ENCODE measurements around the gene RPL27A. TPM values are rescaled to one million over a fixed set of nuclear protein-coding genes. Genes with fewer than 3 reads are reported as not detected.

The RPL27A gene
- 1,000 to 10,000 TPM in 2 of 3 donors, 100 to 1,000 TPM in 1; 907 to 1,119 (median 1,000) TPM for total RNA-seq

GRCh38 chr11:8682303-8683114, at the start of gene RPL27A, which contains the start of gene TRIM66:
Gene RPL27A, plus strand, starts transcription at chr11:8682792. Its CDS starts 22 bp downstream, at chr11:8682814.
Gene TRIM66, minus strand, starts transcription at chr11:8682665. Its CDS starts 10,391 bp downstream, at chr11:8672274.
- peaks cover 6 to 16% of the 10 kb centered on the region in 2 donors for H3K4me1 ChIP-seq
- H3K4me3 ChIP-seq: peak within 1 kb of the TSS; percentile 80 to 99 (median 91)
- H3K36me3 ChIP-seq: no peaks in the 10 kb centered on the region
- DNase-seq (ENCODE audit: low spot score in 2 of 2): peak; percentile 97 to 99
- intact Hi-C loops (cut with DNase I; ENCODE audit: low total_unique reads): no loop called here
- H3K27ac ChIP-seq: peak within 1 kb of the TSS; percentile 94 to 98
- no peaks in the 10 kb centered on the region for H3K27me3 ChIP-seq
- TF ChIP-seq POLR2A (IDR thresholded peaks at IDR 0.05): peak; percentile 99
- TF ChIP-seq POLR2AphosphoS5 (IDR thresholded peaks at IDR 0.05): peak; percentile 99 to 100 (median 99)
- peak; percentile 35 to 54 (median 44) for TF ChIP-seq CTCF (IDR thresholded peaks at IDR 0.05)
- no peaks in the 10 kb centered on the region for H3K9me3 ChIP-seq

- Histone ChIP-seq H3K27ac (no peak overlapping the region), H3K4me1 (no peaks in the 10 kb centered on the region), H3K36me3 (no peaks in the 10 kb centered on the region), H3K4me3 (no peak overlapping the region), H3K27me3 (no peaks in the 10 kb centered on the region), H3K9me3 (peaks cover 0 to 11% of the 10 kb centered on the region in 2 donors)
- DNase-seq (ENCODE audit: low spot score in 2 of 2): no peak
- TF ChIP-seq POLR2A (IDR thresholded peaks at IDR 0.05) (no peak), CTCF (IDR thresholded peaks at IDR 0.05) (no peak), POLR2AphosphoS5 (IDR thresholded peaks at IDR 0.05) (no peak)
- intact Hi-C loops (cut with DNase I; ENCODE audit: low total_unique reads): no loop called here
Observed at GRCh38 chr11:8634498-8634897, 48.1 kb upstream of the RPL27A start.

- DNase-seq (ENCODE audit: low spot score in 2 of 2): no peak
- intact Hi-C loops (cut with DNase I; ENCODE audit: low total_unique reads): no loop called here
- Histone ChIP-seq H3K4me3 (no peak overlapping the region), H3K27ac (no peak overlapping the region), H3K9me3 (peaks cover 0 to 11% of the 10 kb centered on the region in 2 donors), H3K4me1 (no peaks in the 10 kb centered on the region), H3K36me3 (no peaks in the 10 kb centered on the region), H3K27me3 (no peaks in the 10 kb centered on the region)
- TF ChIP-seq POLR2AphosphoS5 (IDR thresholded peaks at IDR 0.05) (no peak), CTCF (IDR thresholded peaks at IDR 0.05) (no peak)
Observed at GRCh38 chr11:8636127-8636526, 46.5 kb upstream of the RPL27A start.

GRCh38 chr11:8638300-8638699, 44.3 kb upstream of the RPL27A start:
- Histone ChIP-seq H3K27me3 (no peaks in the 10 kb centered on the region), H3K9me3 (peaks cover 0 to 11% of the 10 kb centered on the region in 2 donors), H3K4me1 (no peaks in the 10 kb centered on the region), H3K27ac (no peak overlapping the region), H3K36me3 (no peaks in the 10 kb centered on the region), H3K4me3 (no peak overlapping the region)
- no peak for DNase-seq (ENCODE audit: low spot score in 2 of 2)
- intact Hi-C loops (cut with DNase I; ENCODE audit: low total_unique reads): no loop called here
- TF ChIP-seq CTCF (IDR thresholded peaks at IDR 0.05) (no peak), POLR2AphosphoS5 (IDR thresholded peaks at IDR 0.05) (no peak), POLR2A (IDR thresholded peaks at IDR 0.05) (no peak)

GRCh38 chr11:8639655-8640054, 42.9 kb upstream of the RPL27A start:
- no peaks in the 10 kb centered on the region for H3K27me3 ChIP-seq
- peaks cover 0 to 11% of the 10 kb centered on the region in 2 donors for H3K9me3 ChIP-seq
- H3K36me3 ChIP-seq: no peaks in the 10 kb centered on the region
- no peak for DNase-seq (ENCODE audit: low spot score in 2 of 2)
- intact Hi-C loops (cut with DNase I; ENCODE audit: low total_unique reads): no loop called here
- no peak overlapping the region for H3K27ac ChIP-seq
- TF ChIP-seq POLR2AphosphoS5 (IDR thresholded peaks at IDR 0.05) (no peak), POLR2A (IDR thresholded peaks at IDR 0.05) (no peak), CTCF (IDR thresholded peaks at IDR 0.05) (no peak)
- no peaks in the 10 kb centered on the region for H3K4me1 ChIP-seq
- H3K4me3 ChIP-seq: no peak overlapping the region
